PC-3 (cell line): Measurements from ENCODE around the gene ARID5B. TPM values are rescaled to one million over a fixed set of nuclear protein-coding genes. Genes with fewer than 3 reads are reported as not detected.
A peak's percentile ranks its signal among the peaks of the same experiment; 100 is the strongest.

Experiments
- ATAC-seq: fragments of 200-7000 bp; cut with Tn5 transposase; 2 replicates; pipeline ENCODE4 v1.9.1; 2020; ENCODE audit warnings: mild to moderate bottlenecking, moderate library complexity
- BruUV-seq: library from RNA; stranded (reverse); fragments of 400-500 nt; replicated peaks from 2 replicates; lab custom pipeline; 2021; lab: Mats Ljungman, UMichigan
- CTCF ChIA-PET: fragments of 300-600 bp; sonication (Branson Sonifier 250); formaldehyde crosslinking; loops from one replicate; lab custom pipeline; 2022; ENCODE audit warnings: antibody characterized with exemption; lab: Charles Lee
- POLR2A ChIA-PET: fragments of 300-600 bp; sonication (Branson Sonifier 250); formaldehyde crosslinking; loops from one replicate; lab custom pipeline; 2022; ENCODE audit warnings: antibody characterized with exemption; ENCODE audit not compliant: unreplicated experiment; lab: Charles Lee
- DNase-seq: peaks from one replicate; pipeline ENCODE4 v3.0.0-alpha.2; 2015
- H2AFZ ChIP-seq: fragments of 300-600 bp; sonication (generic); 2 replicates; pipeline ENCODE4 v1.6.0; 2016; ENCODE audit warnings: antibody characterized with exemption, low read length
- H3F3A ChIP-seq: fragments of 300-600 bp; sonication (generic); one replicate; pipeline ENCODE4 v1.6.0; 2017; ENCODE audit warnings: antibody characterized with exemption, low read length, control low read depth, mild to moderate bottlenecking; ENCODE audit not compliant: unreplicated experiment
- H3K27ac ChIP-seq: fragments of 300-600 bp; sonication (generic); 2 replicates; pipeline ENCODE4 v1.5.1; 2016; ENCODE audit warnings: mild to moderate bottlenecking, low read length
- H3K27me3 ChIP-seq: fragments of 300-600 bp; sonication (generic); 2 replicates; pipeline ENCODE4 v1.6.1; 2016; ENCODE audit warnings: low read length, mixed read lengths
- H3K36me3 ChIP-seq: fragments of 300-600 bp; sonication (generic); 2 replicates; pipeline ENCODE4 v1.6.1; 2016; ENCODE audit warnings: low read depth, mixed run types, low read length, mixed read lengths
- H3K4me1 ChIP-seq: fragments of 300-600 bp; sonication (generic); 2 replicates; pipeline ENCODE4 v1.5.1; 2016; ENCODE audit warnings: low read length; ENCODE audit not compliant: insufficient read depth
- H3K4me2 ChIP-seq: fragments of 300-600 bp; sonication (generic); 2 replicates; pipeline ENCODE4 v1.6.0; 2016; ENCODE audit warnings: low read length
- H3K4me3 ChIP-seq: fragments of 300-600 bp; sonication (generic); 2 replicates; pipeline ENCODE4 v1.5.1; 2016; ENCODE audit warnings: mild to moderate bottlenecking, low read length, mixed read lengths
- H3K79me2 ChIP-seq: fragments of 300-600 bp; sonication (generic); 2 replicates; pipeline ENCODE4 v1.6.1; 2017; ENCODE audit warnings: low read length, mixed read lengths
- H3K9ac ChIP-seq: fragments of 300-600 bp; sonication (generic); 2 replicates; pipeline ENCODE4 v1.6.0; 2016; ENCODE audit warnings: mild to moderate bottlenecking, low read length
- H3K9me2 ChIP-seq: fragments of 300-600 bp; sonication (generic); replicated peaks from 2 replicates; pipeline ENCODE4 v1.6.1; 2016; ENCODE audit warnings: mixed run types, low read length, mixed read lengths
- H3K9me3 ChIP-seq: fragments of 300-600 bp; sonication (generic); 2 replicates; pipeline ENCODE4 v1.6.1; 2016; ENCODE audit warnings: low read length, mixed read lengths
- H4K20me1 ChIP-seq: fragments of 300-600 bp; sonication (generic); 2 replicates; pipeline ENCODE4 v1.6.1; 2016; ENCODE audit warnings: low read length, mixed read lengths
- CTCF ChIP-seq: fragments of 300-600 bp; sonication (generic); conservative IDR thresholded peaks from 2 replicates; pipeline ENCODE4 v1.5.1; 2017; ENCODE audit warnings: antibody characterized with exemption, low read depth, mild to moderate bottlenecking, low read length
- EZH2 ChIP-seq: fragments of 300-600 bp; sonication (generic); IDR thresholded peaks from one replicate; pipeline ENCODE4 v1.6.1; 2017; ENCODE audit warnings: antibody characterized with exemption, mild to moderate bottlenecking, low read length; ENCODE audit not compliant: unreplicated experiment
- EZH2phosphoT487 ChIP-seq: fragments of 300-600 bp; sonication (generic); IDR thresholded peaks from 2 replicates; pipeline ENCODE4 v1.6.1; 2018; ENCODE audit warnings: mild to moderate bottlenecking, antibody characterized with exemption, low read length, borderline replicate concordance
- intact Hi-C: fragments of 100-400 bp; cut with micrococcal nuclease; formaldehyde crosslinking; loops from 2 replicates; pipeline ENCODE4 v1.9.0; 2023
- total RNA-seq: library from RNA; depleted of rRNA; stranded (reverse); fragments of >200 nt; gene quantifications from 2 replicates; pipeline ENCODE4 v1.2.3, GENCODE V29; 2014

Gene ARID5B
- total RNA-seq, 1 experiment from 2014 or later: 26.4 TPM

GRCh38 chr10:61898435-61898778 lies 3.1 kb upstream of the ARID5B start:
- DNase-seq (peak; percentile 28), ATAC-seq (no peak)
- peaks cover 11% of the 10 kb centered on the region for H3F3A ChIP-seq
- H3K9me3 ChIP-seq: no peaks in the 10 kb centered on the region
- POLR2A ChIA-PET: interaction anchor here (0.5 to 2.1 kb wide), 2 partner anchors 24 to 61 kb away, joined by 3 to 15 read pairs; no protein-coding TSS in a partner anchor
- CTCF ChIA-PET: interaction anchor here (0.5 to 3.1 kb wide), 7 partner anchors 61 to 171 kb away, joined by 3 to 49 read pairs (median 12); no protein-coding TSS in a partner anchor
- TF ChIP-seq EZH2phosphoT487 (no peak), EZH2 (no peak), CTCF (no peak)
- H3K79me2 ChIP-seq: peaks cover 13% of the 10 kb centered on the region
- no peaks in the 10 kb centered on the region for H4K20me1 ChIP-seq
- H3K4me3 ChIP-seq: peak overlapping the region; percentile 75; the same call in 1 of the 2 replicates
- H3K27me3 ChIP-seq: no peaks in the 10 kb centered on the region
- H3K9me2 ChIP-seq: no peaks in the 10 kb centered on the region
- peak overlapping the region; percentile 89 for H3K4me2 ChIP-seq
- H3K27ac ChIP-seq: peak overlapping the region; percentile 79
- no peaks in the 10 kb centered on the region for H3K36me3 ChIP-seq
- peaks cover 38% of the 10 kb centered on the region for H3K4me1 ChIP-seq
- H3K9ac ChIP-seq: peak overlapping the region; percentile 14
- H2AFZ ChIP-seq: no peak overlapping the region
- intact Hi-C loops: loop anchor here (2.0 kb wide), 1 partner anchor 28 kb away; no protein-coding TSS in a partner anchor
- no TSS peak for BruUV-seq

- Histone ChIP-seq H3K9me2 (no peaks in the 10 kb centered on the region), H3K4me1 (peaks cover 41% of the 10 kb centered on the region), H3F3A (peaks cover 12% of the 10 kb centered on the region), H3K27ac (peak overlapping the region; percentile 79), H3K79me2 (peaks cover 14% of the 10 kb centered on the region), H3K36me3 (no peaks in the 10 kb centered on the region), H2AFZ (peak overlapping the region; percentile 97), H3K9me3 (no peaks in the 10 kb centered on the region), H3K27me3 (no peaks in the 10 kb centered on the region), H3K4me3 (peak overlapping the region; percentile 75), H3K9ac (peak overlapping the region; percentile 72), H3K4me2 (peak overlapping the region; percentile 89), H4K20me1 (no peaks in the 10 kb centered on the region)
- ChIA-PET POLR2A (interaction anchor here (0.5 to 2.1 kb wide), 5 partner anchors 25 to 370 kb away, joined by 3 to 15 read pairs (median 5); partner anchors contain the start of gene RTKN2), CTCF (interaction anchor here (0.6 to 3.1 kb wide), 9 partner anchors 41 to 476 kb away, joined by 3 to 49 read pairs (median 7); no protein-coding TSS in a partner anchor)
- intact Hi-C loops: loop anchor here (1.0 to 2.0 kb wide), 2 partner anchors 28 to 62 kb away; no protein-coding TSS in a partner anchor
- no TSS peak for BruUV-seq
- DNase-seq (peak; percentile 100), ATAC-seq (peak; percentile 19)
- no peak for TF ChIP-seq EZH2
- no peak for TF ChIP-seq CTCF
- no peak for TF ChIP-seq EZH2phosphoT487
These were observed 2.4 kb upstream of the ARID5B start for GRCh38 chr10:61899069-61899531.

GRCh38 chr10:61899663-61899996 lies 1.9 kb upstream of the ARID5B start:
- ChIA-PET CTCF (interaction anchor here (0.6 to 3.1 kb wide), 15 partner anchors 38 to 476 kb away, joined by 3 to 49 read pairs (median 4); no protein-coding TSS in a partner anchor), POLR2A (interaction anchor here (0.5 to 2.1 kb wide), 8 partner anchors 43 to 369 kb away, joined by 4 to 15 read pairs (median 6); partner anchors contain the start of gene RTKN2)
- Histone ChIP-seq H3K9me2 (no peaks in the 10 kb centered on the region), H3K9me3 (no peaks in the 10 kb centered on the region), H3K27ac (peak overlapping the region; percentile 79), H3K9ac (peak overlapping the region; percentile 72), H2AFZ (peak overlapping the region; percentile 97), H4K20me1 (no peaks in the 10 kb centered on the region), H3K4me3 (peak overlapping the region; percentile 75), H3K4me1 (peaks cover 46% of the 10 kb centered on the region), H3F3A (peaks cover 18% of the 10 kb centered on the region), H3K79me2 (peaks cover 19% of the 10 kb centered on the region), H3K4me2 (peak overlapping the region; percentile 89), H3K27me3 (no peaks in the 10 kb centered on the region), H3K36me3 (no peaks in the 10 kb centered on the region)
- ATAC-seq: no peak
- BruUV-seq: TSS peak; percentile 22
- DNase-seq: no peak
- TF ChIP-seq EZH2phosphoT487 (no peak), CTCF (no peak), EZH2 (no peak)
- intact Hi-C loops: loop anchor here (1.0 to 2.0 kb wide), 2 partner anchors 29 to 62 kb away; no protein-coding TSS in a partner anchor
